Trophoblast cell (in vitro differentiated cells and primary cell): ENCODE results near the gene MAGI2.
A peak's percentile ranks its signal among the peaks of the same experiment; 100 is the strongest.
"Not testable (repeated sequence)": the region's sequence is repeated elsewhere in the genome, so short reads cannot be mapped to it uniquely, and the experiment has no call there.

Experiments
- DNase-seq, 2 donors: peaks; one replicate each; pipeline ENCODE4 v3.0.0-alpha.2; 2016
- H2AFZ ChIP-seq: 2 replicates; pipeline ENCODE4 v1.6.1; 2013; ENCODE audit warnings: low read length, moderate library complexity, mild to moderate bottlenecking; ENCODE audit not compliant: insufficient read depth, poor library complexity
- H2AK5ac ChIP-seq: 2 replicates; pipeline ENCODE4 v1.6.1; 2013; ENCODE audit warnings: mild to moderate bottlenecking, low read length
- H2BK120ac ChIP-seq: 2 replicates; pipeline ENCODE4 v1.6.1; 2013; ENCODE audit warnings: low read length, mild to moderate bottlenecking, moderate library complexity; ENCODE audit not compliant: insufficient read depth, poor library complexity
- H2BK12ac ChIP-seq: 2 replicates; pipeline ENCODE4 v1.6.1; 2013; ENCODE audit warnings: mild to moderate bottlenecking, low read length, moderate library complexity
- H2BK5ac ChIP-seq: 2 replicates; pipeline ENCODE4 v1.6.1; 2013; ENCODE audit warnings: low read length, low read depth, moderate library complexity, mild to moderate bottlenecking; ENCODE audit not compliant: poor library complexity
- H3K14ac ChIP-seq: 2 replicates; pipeline ENCODE4 v1.6.1; 2013; ENCODE audit warnings: mild to moderate bottlenecking, low read length
- H3K18ac ChIP-seq: 2 replicates; pipeline ENCODE4 v1.6.1; 2013; ENCODE audit warnings: mild to moderate bottlenecking, low read length
- H3K23ac ChIP-seq: 2 replicates; pipeline ENCODE4 v1.6.1; 2013; ENCODE audit warnings: low read length
- H3K27ac ChIP-seq: 2 replicates; pipeline ENCODE4 v1.5.1; 2013; ENCODE audit warnings: low read depth, mild to moderate bottlenecking, inconsistent platforms, low read length, moderate library complexity
- H3K27me3 ChIP-seq: 2 replicates; pipeline ENCODE4 v1.6.1; 2013; ENCODE audit warnings: inconsistent platforms, mild to moderate bottlenecking, low read length, moderate library complexity; ENCODE audit not compliant: insufficient read depth
- H3K36me3 ChIP-seq, 2 experiments: 1 replicate in 1 of 2; 2 replicates in 1 of 2; pipeline ENCODE4 v1.6.1; 2013; ENCODE audit warnings: low read length in 2 of 2, mild to moderate bottlenecking in 2 of 2, moderate library complexity in 1 of 2; ENCODE audit not compliant: insufficient read depth in 2 of 2, control insufficient read depth in 1 of 2
- H3K4ac ChIP-seq: 2 replicates; pipeline ENCODE4 v1.6.1; 2013; ENCODE audit warnings: low read depth, mild to moderate bottlenecking, low read length, moderate library complexity
- H3K4me1 ChIP-seq, 2 experiments: 1 replicate in 1 of 2; 2 replicates in 1 of 2; pipeline ENCODE4 v1.6.1; 2013; ENCODE audit warnings: low read length in 2 of 2, mild to moderate bottlenecking in 2 of 2, moderate library complexity in 1 of 2; ENCODE audit not compliant: insufficient read depth in 2 of 2, control insufficient read depth in 1 of 2
- H3K4me2 ChIP-seq: 2 replicates; pipeline ENCODE4 v1.6.1; 2013; ENCODE audit warnings: inconsistent platforms, mild to moderate bottlenecking, low read length, moderate library complexity
- H3K4me3 ChIP-seq: 2 replicates; pipeline ENCODE4 v1.5.1; 2013; ENCODE audit warnings: mild to moderate bottlenecking, low read depth, low read length, inconsistent platforms
- H3K79me1 ChIP-seq: one replicate; pipeline ENCODE4 v1.6.1; 2013; ENCODE audit warnings: low read length
- H3K79me2 ChIP-seq: 2 replicates; pipeline ENCODE4 v1.6.1; 2013; ENCODE audit warnings: low read length, mild to moderate bottlenecking; ENCODE audit not compliant: control insufficient read depth, insufficient read depth, poor library complexity
- H3K9ac ChIP-seq: 2 replicates; pipeline ENCODE4 v1.6.1; 2013; ENCODE audit warnings: mild to moderate bottlenecking, low read length
- H3K9me3 ChIP-seq: 2 replicates; pipeline ENCODE4 v1.6.1; 2013; ENCODE audit warnings: low read depth, mild to moderate bottlenecking, control low read depth, inconsistent platforms, low read length; ENCODE audit not compliant: insufficient read depth
- H4K12ac ChIP-seq: 2 replicates; pipeline ENCODE4 v1.6.1; 2013; ENCODE audit warnings: low read depth, mild to moderate bottlenecking, low read length, moderate library complexity
- H4K8ac ChIP-seq: 2 replicates; pipeline ENCODE4 v1.6.1; 2013; ENCODE audit warnings: low read depth, mild to moderate bottlenecking, low read length, moderate library complexity
- H4K91ac ChIP-seq: one replicate; pipeline ENCODE4 v1.6.1; 2013; ENCODE audit warnings: low read depth, mild to moderate bottlenecking, low read length, moderate library complexity
- WGBS: extraction: QIAGEN DNeasy Blood & Tissue Kit; methylation state at CpG from one replicate; pipeline ENCODE4 v1.1.7; 2013; ENCODE audit warnings: missing lambda C conversion rate; ENCODE audit not compliant: insufficient read length, insufficient coverage; ENCODE audit errors: extremely low coverage; 5-methylcytosine and 5-hydroxymethylcytosine counted together

Gene MAGI2

DNA sequence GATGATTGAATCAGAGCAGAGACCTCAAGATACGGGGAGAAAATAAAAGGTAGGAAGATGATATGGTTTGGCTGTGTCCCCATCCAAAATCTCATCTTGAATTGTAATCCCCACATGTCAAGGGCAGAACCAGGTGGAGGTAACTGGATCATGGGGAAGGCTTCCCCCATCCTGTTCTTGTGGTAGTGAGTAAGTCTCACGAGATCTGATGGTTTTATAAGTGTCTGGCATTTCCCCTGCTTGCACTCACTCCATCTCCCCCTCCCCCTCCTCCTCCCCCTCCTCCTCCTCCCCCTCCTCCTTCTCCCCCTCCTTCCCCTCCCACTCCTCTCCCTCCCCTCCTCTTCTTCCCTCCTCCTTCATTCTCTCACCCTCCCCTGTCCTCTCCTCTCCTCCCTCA lies 950.2 kb downstream of the MAGI2 start:
- H4K12ac ChIP-seq, H2AFZ ChIP-seq, H3K79me2 ChIP-seq, H3K27me3 ChIP-seq, H3K23ac ChIP-seq, H2BK120ac ChIP-seq, H2BK12ac ChIP-seq, H3K27ac ChIP-seq, H3K4me2 ChIP-seq, H3K79me1 ChIP-seq, H3K4me3 ChIP-seq, H3K4ac ChIP-seq, H2BK5ac ChIP-seq, DNase-seq, H3K9ac ChIP-seq, H4K8ac ChIP-seq, H2AK5ac ChIP-seq, H3K36me3 ChIP-seq, H3K18ac ChIP-seq, H3K4me1 ChIP-seq, H4K91ac ChIP-seq, H3K14ac ChIP-seq, H3K9me3 ChIP-seq: not testable (repeated sequence)
- WGBS, result no CpG with 5 or more reads among the region's 2 CpGs

GRCh38 chr7:78501064-78501463 lies 952.4 kb downstream of the MAGI2 start:
- no peak overlapping the region for H3K9ac ChIP-seq
- H2BK12ac ChIP-seq, result no peak overlapping the region
- no peaks in the 10 kb centered on the region for H3K4me1 ChIP-seq
- no peak for DNase-seq
- WGBS, result no CpG with 5 or more reads among the region's 2 CpGs
- no peaks in the 10 kb centered on the region for H3K36me3 ChIP-seq
- H4K91ac ChIP-seq, result no peak overlapping the region
- peak overlapping the region; percentile 18 for H3K4me3 ChIP-seq
- no peak overlapping the region for H2AK5ac ChIP-seq
- no peak overlapping the region for H3K4ac ChIP-seq
- no peaks in the 10 kb centered on the region for H3K79me2 ChIP-seq
- H3K14ac ChIP-seq, result no peak overlapping the region
- H2AFZ ChIP-seq, result no peak overlapping the region
- H2BK5ac ChIP-seq, result no peak overlapping the region
- H2BK120ac ChIP-seq, result no peak overlapping the region
- no peaks in the 10 kb centered on the region for H3K9me3 ChIP-seq
- no peak overlapping the region for H3K4me2 ChIP-seq
- no peak overlapping the region for H3K23ac ChIP-seq
- H4K12ac ChIP-seq, result no peak overlapping the region
- H3K27ac ChIP-seq, result no peak overlapping the region
- H3K18ac ChIP-seq, result no peak overlapping the region
- H3K27me3 ChIP-seq, result no peaks in the 10 kb centered on the region
- no peaks in the 10 kb centered on the region for H3K79me1 ChIP-seq
- H4K8ac ChIP-seq, result no peak overlapping the region

DNA sequence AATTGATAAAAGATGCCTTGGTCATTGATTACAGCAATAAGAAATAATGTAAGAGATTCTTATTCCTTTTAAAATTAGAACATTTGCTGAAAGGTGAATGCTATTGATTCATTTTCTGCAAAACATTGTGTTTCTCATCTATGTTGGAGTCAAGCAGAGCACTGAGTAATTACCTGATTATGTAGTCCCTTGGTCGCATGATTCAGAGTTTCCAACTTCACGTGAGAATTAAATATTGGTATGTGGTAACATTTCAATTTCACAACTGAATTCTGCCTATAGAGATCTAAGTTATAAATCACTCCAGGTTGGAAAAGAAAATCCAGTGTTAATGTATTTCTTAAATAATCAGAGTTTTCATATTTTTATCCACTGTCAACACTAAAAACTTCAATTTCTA lies 953.5 kb downstream of the MAGI2 start:
- Histone ChIP-seq H3K27me3 (no peaks in the 10 kb centered on the region), H4K91ac (no peak overlapping the region), H3K14ac (no peak overlapping the region), H3K79me1 (no peaks in the 10 kb centered on the region), H3K4me2 (no peak overlapping the region), H2AK5ac (no peak overlapping the region), H3K4me3 (no peak overlapping the region), H2BK5ac (no peak overlapping the region), H3K4ac (no peak overlapping the region), H3K36me3 (no peaks in the 10 kb centered on the region), H4K8ac (no peak overlapping the region), H4K12ac (no peak overlapping the region), H3K9me3 (no peaks in the 10 kb centered on the region), H3K79me2 (no peaks in the 10 kb centered on the region), H3K27ac (no peak overlapping the region), H3K23ac (no peak overlapping the region), H3K4me1 (no peaks in the 10 kb centered on the region), H2AFZ (no peak overlapping the region), H2BK12ac (no peak overlapping the region), H3K9ac (no peak overlapping the region), H2BK120ac (no peak overlapping the region), H3K18ac (no peak overlapping the region)
- DNase-seq, result no peak
- no CpG with 5 or more reads among the region's 2 CpGs for WGBS

DNA sequence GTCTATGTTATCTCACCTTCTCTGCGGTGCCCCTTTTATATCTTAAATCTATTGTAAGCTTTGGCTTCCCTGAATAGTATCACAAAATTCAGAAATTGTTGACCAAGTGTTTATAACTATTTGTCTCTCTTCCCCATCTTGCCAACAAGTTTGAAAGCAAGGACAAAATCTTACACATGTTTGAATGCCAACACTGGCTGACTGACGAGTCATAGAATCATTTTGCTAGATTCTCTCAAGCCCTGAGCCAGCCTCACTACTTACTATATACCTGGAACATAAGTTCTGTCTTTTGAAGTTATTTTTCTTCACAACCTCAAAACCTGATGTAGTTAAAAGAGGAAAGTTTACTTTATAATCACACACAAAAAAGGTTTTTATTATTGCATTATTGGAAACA lies 954.2 kb downstream of the MAGI2 start:
- Histone ChIP-seq H4K91ac (no peak overlapping the region), H3K9me3 (no peaks in the 10 kb centered on the region), H2BK12ac (no peak overlapping the region), H2AK5ac (no peak overlapping the region), H3K4me3 (no peak overlapping the region), H3K27me3 (no peaks in the 10 kb centered on the region), H3K4me1 (no peaks in the 10 kb centered on the region), H3K79me2 (no peaks in the 10 kb centered on the region), H3K23ac (no peak overlapping the region), H3K36me3 (no peaks in the 10 kb centered on the region), H3K27ac (no peak overlapping the region), H2AFZ (no peak overlapping the region), H2BK120ac (no peak overlapping the region), H3K4ac (no peak overlapping the region), H3K4me2 (no peak overlapping the region), H4K8ac (no peak overlapping the region), H3K14ac (no peak overlapping the region), H3K18ac (no peak overlapping the region), H4K12ac (no peak overlapping the region), H3K79me1 (no peaks in the 10 kb centered on the region), H3K9ac (no peak overlapping the region), H2BK5ac (no peak overlapping the region)
- no peak for DNase-seq
- WGBS, result no CpG with 5 or more reads among the region's 2 CpGs
